ENCODE data around the gene TPI1.
"Not testable (repeated sequence)": the region's sequence is repeated elsewhere in the genome, so short reads cannot be mapped to it uniquely, and the experiment has no call there.

Gene TPI1

DNA sequence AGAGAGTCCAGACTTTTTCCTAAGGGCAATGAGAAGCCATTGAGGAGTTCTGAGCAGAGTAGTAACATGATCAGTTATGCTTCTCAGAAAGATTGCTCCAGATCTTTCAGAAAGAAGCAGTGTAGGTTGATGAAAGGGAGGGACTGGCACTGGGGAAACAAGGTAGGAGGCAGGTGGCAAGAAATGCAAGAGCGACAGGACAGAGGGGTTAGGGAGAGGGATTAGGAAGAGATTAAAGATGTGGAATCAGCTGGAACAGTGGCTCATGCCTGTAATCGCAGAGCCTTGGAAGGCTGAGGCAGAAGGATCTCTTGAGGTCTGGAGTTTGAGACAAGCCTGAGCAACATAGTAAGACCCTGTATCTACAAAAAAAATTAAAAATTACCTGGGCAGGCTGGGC is 19.7 kb upstream of the TPI1 start:
- no peak for DNase-seq (ENCODE audit: low read depth in 2 of 2)

DNA sequence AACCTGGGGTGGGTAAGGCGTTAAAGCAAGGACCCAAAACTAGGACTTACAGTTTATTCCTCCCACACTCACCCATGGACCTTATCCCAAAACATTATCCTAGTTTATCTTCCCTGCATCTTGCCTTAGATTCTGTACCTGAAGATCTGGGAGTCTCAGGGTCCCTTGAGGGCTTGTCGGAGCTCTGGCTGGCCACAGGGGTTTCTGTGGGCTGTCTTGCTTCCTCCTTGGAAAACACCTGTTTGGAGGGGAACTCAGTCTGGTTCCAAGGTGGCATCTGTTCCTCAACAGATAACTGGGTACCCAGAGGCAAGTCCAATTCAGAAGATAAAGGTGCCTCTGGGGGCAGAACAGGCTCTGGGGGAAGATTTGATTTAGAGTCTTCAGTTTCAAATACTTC is 17.9 kb upstream of the TPI1 start:
- DNase-seq (ENCODE audit: low read depth in 2 of 2) = no peak

GRCh38 chr12:6849976-6850560 is 17.3 kb upstream of the TPI1 start:
- DNase-seq (ENCODE audit: low read depth in 2 of 2) = no peak

DNA sequence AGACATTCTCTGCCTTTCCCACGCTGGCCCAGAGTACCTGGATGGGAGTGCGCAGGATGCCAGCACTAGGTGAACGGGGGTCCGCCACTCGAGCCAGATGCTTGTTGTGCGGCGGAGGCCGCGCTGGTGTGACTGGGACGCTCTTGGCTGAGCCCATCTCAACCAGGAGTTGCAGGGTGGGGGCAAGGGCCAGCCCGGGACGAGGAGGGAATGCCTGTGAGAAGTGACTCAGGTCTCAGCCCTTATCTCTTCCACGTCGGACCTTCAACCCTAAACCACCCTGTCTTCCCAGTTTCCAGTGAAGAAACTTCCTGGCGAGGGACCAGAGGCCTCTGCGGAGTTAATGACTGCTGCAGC is 16.6 kb upstream of the TPI1 start:
- DNase-seq (ENCODE audit: low read depth in 2 of 2) = no peak

GRCh38 chr12:6851153-6851920 is 16.0 kb upstream of the TPI1 start, which contains the start of gene CDCA3:
Gene CDCA3, minus strand, starts transcription at chr12:6851286. Its CDS starts 334 bp downstream, at chr12:6850952.
- peak; percentile 83 to 91 for DNase-seq (ENCODE audit: low read depth in 2 of 2)

GRCh38 chr12:6851921-6852650 is 15.2 kb upstream of the TPI1 start, which contains the start of gene USP5:
Gene USP5, plus strand, starts transcription at chr12:6852150. Its CDS starts 30 bp downstream, at chr12:6852180.
- peak; percentile 98 to 99 for DNase-seq (ENCODE audit: low read depth in 2 of 2)

GRCh38 chr12:6852651-6853354 is 14.5 kb upstream of the TPI1 start:
- peak; percentile 30 to 37 for DNase-seq (ENCODE audit: low read depth in 2 of 2)

DNA sequence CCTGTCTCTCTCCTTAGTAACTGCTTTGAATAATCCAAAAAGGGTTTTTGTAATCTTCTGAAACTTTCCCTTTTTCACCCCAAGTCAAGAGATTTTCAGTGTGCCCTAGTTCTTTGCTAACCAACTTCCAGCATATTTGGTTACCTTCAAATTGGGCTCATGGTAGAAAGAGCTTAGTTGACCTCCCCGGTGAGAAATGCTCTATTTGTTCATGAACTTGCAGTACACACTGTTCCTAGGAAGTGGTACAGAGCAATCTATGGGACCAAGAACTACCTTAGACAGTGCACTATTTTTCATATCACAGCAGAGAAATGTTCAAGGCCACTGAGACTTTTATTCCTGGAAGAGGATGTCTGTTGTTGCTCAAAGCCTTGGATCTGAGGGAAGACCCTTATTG is 13.7 kb upstream of the TPI1 start:
- DNase-seq (ENCODE audit: low read depth in 2 of 2) = no peak

DNA sequence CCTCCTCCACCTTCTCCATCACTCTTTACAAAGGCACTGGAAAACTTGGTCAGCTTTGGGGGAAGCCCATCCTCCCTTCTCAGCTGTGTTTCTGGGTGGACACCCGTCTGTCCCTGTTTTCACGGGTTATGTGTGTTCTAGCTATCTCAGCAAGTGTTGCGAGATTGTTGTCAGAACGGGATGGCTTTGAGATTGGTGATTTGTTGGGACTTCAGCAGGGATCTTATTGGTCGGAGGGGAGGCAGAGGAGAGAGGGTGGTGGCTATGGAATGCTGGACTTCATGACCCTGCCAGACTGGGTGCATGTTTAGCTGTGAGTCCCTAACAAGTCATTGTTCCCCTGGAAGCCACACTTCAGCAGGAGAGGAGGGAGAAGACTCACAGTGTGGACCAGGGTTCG is 13.3 kb upstream of the TPI1 start:
- no peak for DNase-seq (ENCODE audit: low read depth in 2 of 2)

DNA sequence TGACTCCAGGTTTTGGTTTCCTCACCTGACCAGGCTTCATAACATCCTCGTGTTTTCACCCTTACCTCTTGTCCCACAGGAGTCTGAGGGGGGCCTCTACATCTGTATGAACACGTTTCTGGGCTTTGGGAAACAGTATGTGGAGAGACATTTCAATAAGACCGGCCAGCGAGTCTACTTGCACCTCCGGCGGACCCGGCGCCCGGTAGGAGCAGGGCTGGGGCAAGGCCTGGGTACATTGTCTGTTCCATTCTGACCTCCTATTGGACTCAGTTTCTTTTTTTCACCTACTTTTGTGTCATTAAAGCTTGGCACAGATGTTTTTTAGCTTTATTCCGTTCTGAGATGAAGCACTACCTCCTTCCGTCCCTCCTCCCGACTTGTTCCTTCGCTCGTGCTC is 12.0 kb upstream of the TPI1 start:
- no peak for DNase-seq (ENCODE audit: low read depth in 2 of 2)

- no peak for DNase-seq (ENCODE audit: low read depth in 2 of 2)
Observed at GRCh38 chr12:6858799-6859198, 8.5 kb upstream of the TPI1 start.

GRCh38 chr12:6860116-6860515 is 7.2 kb upstream of the TPI1 start:
- no peak for DNase-seq (ENCODE audit: low read depth in 2 of 2)

DNA sequence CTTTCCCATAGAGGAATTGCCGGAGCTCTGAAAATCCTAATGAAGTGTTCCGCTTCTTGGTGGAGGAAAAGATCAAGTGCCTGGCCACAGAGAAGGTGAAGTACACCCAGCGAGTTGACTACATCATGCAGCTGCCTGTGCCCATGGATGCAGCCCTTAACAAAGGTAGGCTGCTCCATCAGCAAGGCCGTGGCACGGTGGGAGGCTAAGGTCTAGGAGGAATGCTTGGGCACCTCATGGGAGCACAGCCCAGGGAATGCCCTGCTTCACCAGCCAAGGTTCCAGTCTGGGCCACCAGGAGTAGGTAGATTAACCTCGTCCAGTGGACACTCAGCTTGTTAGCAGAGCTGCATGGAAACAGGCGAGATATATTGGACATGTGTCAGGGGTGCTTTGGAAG is 6.4 kb upstream of the TPI1 start:
- DNase-seq (ENCODE audit: low read depth in 2 of 2) = no peak

DNA sequence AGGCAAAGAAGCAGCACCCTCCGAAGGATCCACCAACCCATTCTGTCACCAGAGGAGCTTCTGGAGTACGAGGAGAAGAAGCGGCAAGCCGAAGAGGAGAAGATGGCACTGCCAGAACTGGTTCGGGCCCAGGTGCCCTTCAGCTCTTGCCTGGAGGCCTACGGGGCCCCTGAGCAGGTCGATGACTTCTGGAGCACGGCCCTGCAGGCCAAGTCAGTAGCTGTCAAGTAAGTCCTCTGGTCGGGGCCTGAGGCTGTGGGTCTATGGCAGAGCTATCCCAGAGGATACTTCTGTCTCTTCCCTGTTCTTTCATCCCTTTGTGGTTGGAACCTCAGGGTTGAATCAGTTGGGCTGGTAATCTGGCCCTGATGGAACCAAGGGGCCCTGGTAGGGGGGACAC is 5.9 kb upstream of the TPI1 start:
- DNase-seq (ENCODE audit: low read depth in 2 of 2) = no peak

- DNase-seq (ENCODE audit: low read depth in 2 of 2) = no peak
Observed at GRCh38 chr12:6863033-6863432, 4.3 kb upstream of the TPI1 start.

- DNase-seq (ENCODE audit: low read depth in 2 of 2) = no peak
Observed at GRCh38 chr12:6863586-6864321, 3.6 kb upstream of the TPI1 start.

DNA sequence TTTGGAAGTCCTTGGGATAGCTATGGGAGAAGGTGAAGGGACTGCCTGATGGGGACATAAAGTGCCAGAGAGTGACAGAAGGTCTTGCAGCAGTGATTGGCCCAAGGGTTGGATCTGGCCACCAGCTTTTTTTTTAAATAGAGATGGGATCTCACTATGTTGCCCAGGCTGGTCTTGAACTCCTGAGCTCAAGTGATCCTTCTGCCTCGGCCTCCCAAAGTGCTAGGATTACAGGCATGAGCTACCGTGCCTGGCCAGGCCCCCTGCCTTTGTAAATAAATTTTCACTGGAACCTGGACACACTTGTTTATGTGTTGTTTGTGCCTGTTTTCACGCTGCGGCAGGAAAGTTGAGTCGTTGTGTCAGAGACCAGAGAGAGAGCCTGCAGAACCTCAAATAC is 2.0 kb upstream of the TPI1 start:
- not testable (repeated sequence) for DNase-seq (ENCODE audit: low read depth in 2 of 2)

GRCh38 chr12:6866163-6866919 is 990 bp upstream of the TPI1 start:
- DNase-seq (ENCODE audit: low read depth in 2 of 2) = no peak

DNA sequence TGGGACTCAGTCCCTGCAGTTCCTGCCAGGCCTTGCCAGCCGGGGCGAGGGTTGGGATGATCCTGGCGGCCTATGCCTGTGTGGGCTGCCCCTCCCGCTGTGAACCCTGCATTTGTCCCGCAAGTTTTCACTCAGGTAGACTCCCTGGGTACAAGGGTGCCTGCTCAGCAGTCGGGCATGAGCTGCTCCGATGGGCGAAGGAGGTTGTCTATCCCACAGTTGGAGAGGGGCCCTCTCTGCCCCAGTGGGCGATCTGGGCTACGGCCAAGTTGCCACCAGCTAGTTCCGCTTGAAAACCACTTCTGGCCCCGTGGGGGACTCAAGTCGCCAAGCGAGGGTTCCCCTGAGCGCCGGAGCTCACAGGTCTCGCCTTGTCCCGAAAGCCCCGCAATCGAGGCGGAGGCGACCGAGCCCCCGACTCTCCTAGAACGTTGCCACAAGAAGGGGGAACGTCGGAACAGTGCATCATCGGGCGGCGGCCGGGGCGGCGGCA is 365 bp upstream of the TPI1 start:
- no peak for DNase-seq (ENCODE audit: low read depth in 2 of 2)

- DNase-seq (ENCODE audit: low read depth in 2 of 2) = no peak
Observed at GRCh38 chr12:6868211-6869048, 1.1 kb downstream of the TPI1 start.
